Gastroesophageal sphincter (tissue), 4 donors: ENCODE measurements around the gene KLF15. TPM values are rescaled to one million over a fixed set of nuclear protein-coding genes. Genes with fewer than 3 reads are reported as not detected.

ENCODE experiments used
- ATAC-seq: fragments of 150-250 bp; one replicate; pipeline ENCODE4 v1.9.1; 2016; ENCODE audit warnings: mild to moderate bottlenecking, moderate library complexity
- H3K27ac ChIP-seq, 4 donors: fragments of 200-600 bp; sonication (generic) in 3 of 4; 1 replicate in 3 of 4; 2 replicates in 1 of 4; pipeline ENCODE4 v1.5.1; 2016 to 2019
- H3K27me3 ChIP-seq: fragments of 200-600 bp; sonication (generic); one replicate; pipeline ENCODE4 v1.5.1; 2019
- H3K36me3 ChIP-seq, 2 donors: fragments of 200-600 bp; sonication (generic); one replicate each; pipeline ENCODE4 v1.5.1; 2019; ENCODE audit warnings: control low read depth in 1 of 2
- H3K4me1 ChIP-seq, 3 donors: fragments of 200-600 bp; sonication (generic); 1 replicate in 2 of 3; 2 replicates in 1 of 3; pipeline ENCODE4 v1.5.1; 2016 to 2019; ENCODE audit warnings: control low read depth in 2 of 3
- H3K4me3 ChIP-seq, 2 donors: fragments of 200-600 bp; sonication (generic); one replicate each; pipeline ENCODE4 v1.5.1; 2019; ENCODE audit warnings: mild to moderate bottlenecking in 1 of 2, moderate library complexity in 1 of 2
- H3K9me3 ChIP-seq, 3 donors: fragments of 200-600 bp; sonication (generic); one replicate each; pipeline ENCODE4 v1.5.1; 2017 to 2019; ENCODE audit warnings: control low read depth in 2 of 3
- CTCF ChIP-seq, 4 experiments: fragments of 200-600 bp in 2 of 4; fragments of 450-650 bp in 2 of 4; sonication (generic) in 1 of 4; IDR thresholded peaks; one replicate each; pipeline ENCODE4 v1.5.1; 2017 to 2019; ENCODE audit warnings: antibody characterized with exemption in 4 of 4, mild to moderate bottlenecking in 2 of 4, moderate library complexity in 2 of 4
- EP300 ChIP-seq: sonication (generic); formaldehyde crosslinking; IDR thresholded peaks from one replicate; pipeline ENCODE4 v1.6.1; 2017; ENCODE audit warnings: antibody characterized with exemption, mild to moderate bottlenecking
- POLR2A ChIP-seq, 2 donors: fragments of 450-650 bp; IDR thresholded peaks; one replicate each; pipeline ENCODE4 v1.6.1; 2017; ENCODE audit warnings: antibody characterized with exemption in 2 of 2, mild to moderate bottlenecking in 2 of 2, moderate library complexity in 1 of 2
- POLR2AphosphoS5 ChIP-seq: sonication (generic); formaldehyde crosslinking; IDR thresholded peaks from one replicate; pipeline ENCODE4 v1.6.1; 2017; ENCODE audit warnings: antibody characterized with exemption
- WGBS, 2 donors: methylation state at CpG; one replicate each; pipeline ENCODE4 v1.1.5; 2018; ENCODE audit warnings: low coverage in 1 of 2; 5-methylcytosine and 5-hydroxymethylcytosine counted together
- total RNA-seq, 4 donors: library from RNA; depleted of rRNA; stranded (reverse); fragments of >200 nt; gene quantifications; one replicate each; pipeline ENCODE4 v1.1.0, GENCODE V29; 2016

KLF15 gene
- total RNA-seq, 4 donors from 2014 or later, result 69.5 to 110 (median 94.0) TPM

- TF ChIP-seq POLR2AphosphoS5 (no peak), CTCF (IDR thresholded peaks at IDR 0.05) (no peak), EP300 (no peak)
Observed at GRCh38 chr3:126311338-126311978, 45.8 kb downstream of the KLF15 start.

GRCh38 chr3:126310816-126311215 is 46.4 kb downstream of the KLF15 start:
- H3K36me3 ChIP-seq, result no peaks in the 10 kb centered on the region
- no peak overlapping the region for H3K4me3 ChIP-seq
- TF ChIP-seq POLR2AphosphoS5, result no peak
- TF ChIP-seq EP300, result no peak
- no peak for TF ChIP-seq POLR2A (IDR thresholded peaks at IDR 0.05)
- TF ChIP-seq CTCF (IDR thresholded peaks at IDR 0.05), result no peak
- peaks cover 0 to under 1% (median 0%) of the 10 kb centered on the region in 3 donors for H3K4me1 ChIP-seq
- ATAC-seq, result no peak
- H3K27ac ChIP-seq, result no peak overlapping the region
- no peaks in the 10 kb centered on the region for H3K27me3 ChIP-seq
- H3K9me3 ChIP-seq, result no peaks in the 10 kb centered on the region
- WGBS, 2 donors, result 75% methylated on average over 4 of the region's 5 CpGs; no CpG with 5 or more reads in 1 of the 2 donors

More at GRCh38 chr3:126311338-126311978, 45.8 kb downstream of the KLF15 start:
- 100% methylated on average over 1 of the region's 7 CpGs; no CpG with 5 or more reads in 1 of the 2 donors for WGBS, 2 donors
- no peaks in the 10 kb centered on the region for H3K36me3 ChIP-seq
- H3K4me3 ChIP-seq, result no peak overlapping the region
- no peaks in the 10 kb centered on the region for H3K27me3 ChIP-seq
- H3K4me1 ChIP-seq, result peaks cover 0 to 5% (median 0%) of the 10 kb centered on the region in 3 donors
- no peaks in the 10 kb centered on the region for H3K9me3 ChIP-seq
- no peak overlapping the region for H3K27ac ChIP-seq
- ATAC-seq, result no peak

GRCh38 chr3:126309861-126310655 is 47.1 kb downstream of the KLF15 start:
- no peak for ATAC-seq
- Histone ChIP-seq H3K4me1 (no peaks in the 10 kb centered on the region), H3K9me3 (no peaks in the 10 kb centered on the region), H3K36me3 (no peaks in the 10 kb centered on the region), H3K4me3 (no peak overlapping the region), H3K27me3 (no peaks in the 10 kb centered on the region), H3K27ac (no peak overlapping the region)
- TF ChIP-seq POLR2A (IDR thresholded peaks at IDR 0.05) (no peak), POLR2AphosphoS5 (no peak), CTCF (IDR thresholded peaks at IDR 0.05) (no peak), EP300 (no peak)
- WGBS, 2 donors, result 80 to 82% methylated on average over 1 to 6 of the region's 12 CpGs

GRCh38 chr3:126309165-126309564 is 48.0 kb downstream of the KLF15 start:
- 43 to 89% methylated on average over 1 to 5 of the region's 11 CpGs for WGBS, 2 donors
- H3K36me3 ChIP-seq, result no peaks in the 10 kb centered on the region
- TF ChIP-seq EP300 (no peak), POLR2A (IDR thresholded peaks at IDR 0.05) (no peak), POLR2AphosphoS5 (no peak), CTCF (IDR thresholded peaks at IDR 0.05) (no peak)
- H3K27me3 ChIP-seq, result no peaks in the 10 kb centered on the region
- no peak overlapping the region for H3K4me3 ChIP-seq
- no peaks in the 10 kb centered on the region for H3K4me1 ChIP-seq
- no peak for ATAC-seq
- no peak overlapping the region for H3K27ac ChIP-seq
- no peaks in the 10 kb centered on the region for H3K9me3 ChIP-seq
